ENCODE measurements around the gene CEP97.

Gene CEP97

GRCh38 chr3:101803173-101803782 is 78.9 kb downstream of the CEP97 start:
- Histone ChIP-seq H3K4me1 (ENCODE audit: control insufficient read depth, low read length) (no peaks in the 10 kb centered on the region), H3K9me2 (replicated peaks; ENCODE audit: control insufficient read depth, low read length) (no peaks in the 10 kb centered on the region), H3K4me2 (ENCODE audit: low read length) (no peak overlapping the region), H3K9me3 (ENCODE audit: control insufficient read depth, insufficient read depth, low read length) (no peaks in the 10 kb centered on the region), H3F3A (ENCODE audit: control insufficient read depth, insufficient read depth) (peaks cover 3% of the 10 kb centered on the region; the same call in 1 of the 2 replicates), H3K27ac (ENCODE audit: low read depth, low read length) (no peak overlapping the region), H3K4me3 (ENCODE audit: low read length) (no peak overlapping the region), H3K27me3 (ENCODE audit: control insufficient read depth, low read length) (no peaks in the 10 kb centered on the region), H4K20me1 (ENCODE audit: control insufficient read depth, insufficient read depth, low read depth, low read length) (no peaks in the 10 kb centered on the region), H3K36me3 (ENCODE audit: control insufficient read depth, low read length) (peaks cover 50% of the 10 kb centered on the region), H3K79me2 (ENCODE audit: control insufficient read depth, low read length) (0 out of 2 replicates have a peak, but pooled peaks cover 8% of the 10 kb centered on the region)
- no peak for TF ChIP-seq EZH2phosphoT487 (IDR thresholded peaks at IDR 0.05; ENCODE audit: borderline replicate concordance, low read length)
- TF ChIP-seq CTCF (IDR thresholded peaks at IDR 0.05; ENCODE audit: low read depth, low read length, poor library complexity, severe bottlenecking): peak; percentile 87

GRCh38 chr3:101803939-101804338 is 79.5 kb downstream of the CEP97 start:
- Histone ChIP-seq H3F3A (ENCODE audit: control insufficient read depth, insufficient read depth) (peaks cover 3% of the 10 kb centered on the region; the same call in 1 of the 2 replicates), H3K4me3 (ENCODE audit: low read length) (no peak overlapping the region), H3K4me2 (ENCODE audit: low read length) (no peak overlapping the region), H3K27me3 (ENCODE audit: control insufficient read depth, low read length) (no peaks in the 10 kb centered on the region), H3K9me2 (replicated peaks; ENCODE audit: control insufficient read depth, low read length) (no peaks in the 10 kb centered on the region), H3K4me1 (ENCODE audit: control insufficient read depth, low read length) (peaks cover 1% of the 10 kb centered on the region; the same call in 1 of the 2 replicates), H4K20me1 (ENCODE audit: control insufficient read depth, insufficient read depth, low read depth, low read length) (no peaks in the 10 kb centered on the region), H3K79me2 (ENCODE audit: control insufficient read depth, low read length) (0 out of 2 replicates have a peak, but pooled peaks cover 8% of the 10 kb centered on the region), H3K27ac (ENCODE audit: low read depth, low read length) (no peak overlapping the region), H3K9me3 (ENCODE audit: control insufficient read depth, insufficient read depth, low read length) (no peaks in the 10 kb centered on the region), H3K36me3 (ENCODE audit: control insufficient read depth, low read length) (peaks cover 50% of the 10 kb centered on the region)
- TF ChIP-seq CTCF (IDR thresholded peaks at IDR 0.05; ENCODE audit: low read depth, low read length, poor library complexity, severe bottlenecking): no peak
- no peak for TF ChIP-seq EZH2phosphoT487 (IDR thresholded peaks at IDR 0.05; ENCODE audit: borderline replicate concordance, low read length)

GRCh38 chr3:101806491-101806890 is 82.1 kb downstream of the CEP97 start:
- Histone ChIP-seq H3K9me3 (ENCODE audit: control insufficient read depth, insufficient read depth, low read length) (no peaks in the 10 kb centered on the region), H4K20me1 (ENCODE audit: control insufficient read depth, insufficient read depth, low read depth, low read length) (no peaks in the 10 kb centered on the region), H3K4me3 (ENCODE audit: low read length) (no peak overlapping the region), H3K27ac (ENCODE audit: low read depth, low read length) (no peak overlapping the region), H3K27me3 (ENCODE audit: control insufficient read depth, low read length) (no peaks in the 10 kb centered on the region), H3K79me2 (ENCODE audit: control insufficient read depth, low read length) (0 out of 2 replicates have a peak, but pooled peaks cover 8% of the 10 kb centered on the region), H3K36me3 (ENCODE audit: control insufficient read depth, low read length) (peaks cover 42% of the 10 kb centered on the region), H3F3A (ENCODE audit: control insufficient read depth, insufficient read depth) (peaks cover 3% of the 10 kb centered on the region; the same call in 1 of the 2 replicates), H3K4me2 (ENCODE audit: low read length) (no peak overlapping the region), H3K4me1 (ENCODE audit: control insufficient read depth, low read length) (peaks cover 21% of the 10 kb centered on the region), H3K9me2 (replicated peaks; ENCODE audit: control insufficient read depth, low read length) (no peaks in the 10 kb centered on the region)
- TF ChIP-seq EZH2phosphoT487 (IDR thresholded peaks at IDR 0.05; ENCODE audit: borderline replicate concordance, low read length) (no peak), CTCF (IDR thresholded peaks at IDR 0.05; ENCODE audit: low read depth, low read length, poor library complexity, severe bottlenecking) (no peak)

Data from DOHH2 (cell line).